WTC11 (cell line): ENCODE data around the gene PHC3. TPM values are rescaled to one million over a fixed set of nuclear protein-coding genes. Genes with fewer than 3 reads are reported as not detected.

Source experiments
- ATAC-seq: fragments of 200-7000 bp; cut with Tn5 transposase; 2 replicates; pipeline ENCODE4 v1.10.0; 2021; ENCODE audit warnings: mild to moderate bottlenecking, moderate library complexity
- CTCF ChIA-PET: fragments of 300-600 bp; sonication (Branson Sonifier 250); formaldehyde crosslinking; loops from one replicate; lab custom pipeline; 2021; ENCODE audit warnings: antibody characterized with exemption; lab: Charles Lee
- POLR2A ChIA-PET: fragments of 350-600 bp; sonication (Branson Sonifier 250); formaldehyde crosslinking; loops from one replicate; lab custom pipeline; 2021; ENCODE audit warnings: antibody characterized with exemption; lab: Charles Lee
- DNase-seq: peaks from one replicate; pipeline ENCODE4 v3.0.0; 2021; ENCODE audit warnings: low spot score
- H3K27ac Mint-ChIP-seq: 2 replicates; pipeline ENCODE4 v1.8.0; 2021; ENCODE audit warnings: mixed read lengths
- H3K27me3 Mint-ChIP-seq: 2 replicates; pipeline ENCODE4 v1.8.0; 2021; ENCODE audit warnings: low read depth, mild to moderate bottlenecking, moderate library complexity, mixed read lengths
- H3K36me3 Mint-ChIP-seq: 2 replicates; pipeline ENCODE4 v1.8.0; 2021; ENCODE audit warnings: mixed read lengths
- H3K4me1 Mint-ChIP-seq: 2 replicates; pipeline ENCODE4 v1.8.0; 2022; ENCODE audit warnings: mixed read lengths
- H3K4me3 Mint-ChIP-seq: 2 replicates; pipeline ENCODE4 v1.8.0; 2021; ENCODE audit warnings: mild to moderate bottlenecking, moderate library complexity, mixed read lengths
- H3K9me3 Mint-ChIP-seq: 2 replicates; pipeline ENCODE4 v1.8.0; 2021; ENCODE audit warnings: mixed read lengths
- AFF4 ChIP-seq: sonication (generic); formaldehyde crosslinking; IDR thresholded peaks from 2 replicates; pipeline ENCODE4 v1.8.1; 2023; ENCODE audit warnings: mild to moderate bottlenecking, missing genetic modification reagents, borderline replicate concordance
- CBFB ChIP-seq: sonication (generic); formaldehyde crosslinking; IDR thresholded peaks from 2 replicates; pipeline ENCODE4 v1.8.1; 2022; ENCODE audit warnings: mild to moderate bottlenecking, low read depth, missing genetic modification reagents
- ELF4 ChIP-seq: sonication (generic); formaldehyde crosslinking; IDR thresholded peaks from 2 replicates; pipeline ENCODE4 v1.8.1; 2022; ENCODE audit warnings: low read depth, mild to moderate bottlenecking, moderate library complexity, missing genetic modification reagents
- ETV6 ChIP-seq: sonication (generic); formaldehyde crosslinking; IDR thresholded peaks from 2 replicates; pipeline ENCODE4 v1.8.1; 2022; ENCODE audit warnings: mild to moderate bottlenecking, missing genetic modification reagents
- HMGXB4 ChIP-seq: sonication (generic); formaldehyde crosslinking; IDR thresholded peaks from 2 replicates; pipeline ENCODE4 v1.8.1; 2023; ENCODE audit warnings: mild to moderate bottlenecking, moderate library complexity, missing genetic modification reagents
- JAZF1 ChIP-seq: fragments of 250-450 bp; sonication (Bioruptor Pico); IDR thresholded peaks from 2 replicates; pipeline ENCODE4 v1.9.0; 2021; ENCODE audit warnings: moderate library complexity, mild to moderate bottlenecking, inconsistent platforms
- MAX ChIP-seq: sonication (generic); formaldehyde crosslinking; IDR thresholded peaks from 2 replicates; pipeline ENCODE4 v1.8.0; 2022; ENCODE audit warnings: mild to moderate bottlenecking, missing genetic modification reagents
- NFATC4 ChIP-seq: fragments of 250-450 bp; sonication (Bioruptor Pico); IDR thresholded peaks from 2 replicates; pipeline ENCODE4 v1.9.0; 2021; ENCODE audit warnings: mild to moderate bottlenecking
- NR2C2 ChIP-seq: sonication (generic); formaldehyde crosslinking; IDR thresholded peaks from 2 replicates; pipeline ENCODE4 v1.8.0; 2022; ENCODE audit warnings: mild to moderate bottlenecking, missing genetic modification reagents
- RELA ChIP-seq: sonication (generic); formaldehyde crosslinking; IDR thresholded peaks from 2 replicates; pipeline ENCODE4 v1.8.1; 2022; ENCODE audit warnings: missing genetic modification reagents, mild to moderate bottlenecking, borderline replicate concordance
- TEAD4 ChIP-seq: sonication (generic); formaldehyde crosslinking; IDR thresholded peaks from 2 replicates; pipeline ENCODE4 v1.8.0; 2022; ENCODE audit warnings: mild to moderate bottlenecking, missing genetic modification reagents
- USF1 ChIP-seq: sonication (generic); formaldehyde crosslinking; IDR thresholded peaks from 2 replicates; pipeline ENCODE4 v1.8.0; 2022; ENCODE audit warnings: mild to moderate bottlenecking, missing genetic modification reagents
- ZBTB43 ChIP-seq: sonication (generic); formaldehyde crosslinking; IDR thresholded peaks from 2 replicates; pipeline ENCODE4 v1.8.1; 2023; ENCODE audit warnings: mild to moderate bottlenecking, missing genetic modification reagents
- ZNF263 ChIP-seq: sonication (generic); formaldehyde crosslinking; IDR thresholded peaks from 2 replicates; pipeline ENCODE4 v1.8.1; 2022; ENCODE audit warnings: low read depth, mild to moderate bottlenecking, moderate library complexity, missing genetic modification reagents
- ZNF512 ChIP-seq: sonication (generic); formaldehyde crosslinking; IDR thresholded peaks from 2 replicates; pipeline ENCODE4 v1.8.1; 2022; ENCODE audit warnings: missing genetic modification reagents, borderline replicate concordance
- ZNF532 ChIP-seq: fragments of 250-450 bp; sonication (Bioruptor Pico); IDR thresholded peaks from 2 replicates; pipeline ENCODE4 v1.9.0; 2021; ENCODE audit warnings: mild to moderate bottlenecking, borderline replicate concordance
- total RNA-seq: library from RNA; stranded (reverse); gene quantifications from 3 replicates; pipeline ENCODE4 v1.2.3, GENCODE V29; 2021

Gene PHC3
- total RNA-seq, 1 experiment from 2014 or later, result 27.8 TPM

- CTCF ChIA-PET, result interaction anchor here (1.6 kb wide), 1 partner anchor 102 kb away, joined by 3 read pairs; no protein-coding TSS in a partner anchor
- POLR2A ChIA-PET, result interaction anchor here (0.6 kb wide), 2 partner anchors 80 to 272 kb away, joined by 3 read pairs; no protein-coding TSS in a partner anchor
- Mint-ChIP-seq H3K27ac (peak overlapping the region; percentile 95), H3K36me3 (no peaks in the 10 kb centered on the region), H3K4me3 (peak overlapping the region; percentile 93), H3K4me1 (peaks cover 36% of the 10 kb centered on the region), H3K27me3 (no peaks in the 10 kb centered on the region)
- ATAC-seq, result peak; percentile 38
- TF ChIP-seq USF1 (CRISPR knock-in tag) (no peak), ZNF263 (no peak), RELA (CRISPR knock-in tag) (no peak), AFF4 (CRISPR knock-in tag) (no peak), MAX (CRISPR knock-in tag) (no peak), NFATC4 (no peak), ZBTB43 (CRISPR knock-in tag) (0 out of 2 replicates have a peak, but pooled peaks have one; percentile 44), CBFB (CRISPR knock-in tag) (no peak; the same call in 1 of the 2 replicates), ELF4 (peak; percentile 23; the same call in 1 of the 2 replicates), HMGXB4 (CRISPR knock-in tag) (peak; percentile 18; the same call in 1 of the 2 replicates)
- TF ChIP-seq, all 79 proteins: peak for 3
- no peaks in the 10 kb centered on the region for H3K9me3 Mint-ChIP-seq
- DNase-seq, result peak; percentile 61
Measured at GRCh38 chr3:170222647-170223541, 41.4 kb upstream of the PHC3 start.

- POLR2A ChIA-PET, result no interaction called here
- ATAC-seq (peak; percentile 96), DNase-seq (peak; percentile 96)
- CTCF ChIA-PET, result interaction anchor here (1.6 kb wide), 1 partner anchor 103 kb away, joined by 3 read pairs; no protein-coding TSS in a partner anchor
- no peaks in the 10 kb centered on the region for H3K9me3 Mint-ChIP-seq
- H3K27me3 Mint-ChIP-seq, result no peaks in the 10 kb centered on the region
- H3K4me1 Mint-ChIP-seq, result peaks cover 28% of the 10 kb centered on the region
- peak within 1 kb of the TSS; percentile 99 for H3K27ac Mint-ChIP-seq
- peak within 1 kb of the TSS; percentile 93 for H3K4me3 Mint-ChIP-seq
- no peaks in the 10 kb centered on the region for H3K36me3 Mint-ChIP-seq
- TF ChIP-seq NR2C2 (CRISPR knock-in tag) (no peak), ZNF512 (CRISPR knock-in tag) (no peak), ZNF532 (CRISPR knock-in tag) (no peak), TEAD4 (peak; percentile 70; the same call in 1 of the 2 replicates), JAZF1 (CRISPR knock-in tag) (no peak), ETV6 (CRISPR knock-in tag) (peak; percentile 63)
Measured at GRCh38 chr3:170221924-170222646, 40.6 kb upstream of the PHC3 start, which contains the start of gene PRKCI. Gene PRKCI, plus strand, starts transcription at chr3:170222424. Its CDS starts 246 bp downstream, at chr3:170222670.
